HG02970 (cell line): ENCODE data around the gene PIGQ.

ENCODE experiments used
- ATAC-seq: cut with Tn5 transposase; IDR thresholded peaks from one replicate; pipeline ENCODE4 v1.9.1; 2021; ENCODE audit warnings: mild to moderate bottlenecking, moderate library complexity, moderate number of reproducible peaks; ENCODE audit not compliant: unreplicated experiment, low FRiP score

PIGQ gene

GRCh38 chr16:566475-567372 lies 3.0 kb upstream of the PIGQ start, which contains the start of gene NHLRC4:
NHLRC4 (plus strand) TSS chr16:567005; CDS start chr16:568048, 1,043 bp downstream.
- no peak for ATAC-seq

- no peak for ATAC-seq
Measured at GRCh38 chr16:567373-568256, 2.2 kb upstream of the PIGQ start.

- ATAC-seq, result no peak
Measured at GRCh38 chr16:568401-569258, 1.1 kb upstream of the PIGQ start.

- ATAC-seq, result no peak
Measured at GRCh38 chr16:572865-573650, 3.3 kb downstream of the PIGQ start.

GRCh38 chr16:574021-574760 lies 4.4 kb downstream of the PIGQ start:
- ATAC-seq, result no peak

GRCh38 chr16:575354-576196 lies 5.8 kb downstream of the PIGQ start:
- no peak for ATAC-seq

GRCh38 chr16:576197-576822 lies 6.5 kb downstream of the PIGQ start:
- no peak for ATAC-seq

- no peak for ATAC-seq
Measured at GRCh38 chr16:576823-577201, 7.0 kb downstream of the PIGQ start.

- no peak for ATAC-seq
Measured at GRCh38 chr16:577796-578195, 8.0 kb downstream of the PIGQ start.

- ATAC-seq, result no peak
Measured at GRCh38 chr16:578232-578869, 8.6 kb downstream of the PIGQ start.

GRCh38 chr16:578870-579405 lies 9.2 kb downstream of the PIGQ start:
- no peak for ATAC-seq

- ATAC-seq, result no peak
Measured at GRCh38 chr16:580141-580945, 10.6 kb downstream of the PIGQ start.

GRCh38 chr16:580946-581498 lies 11.3 kb downstream of the PIGQ start:
- ATAC-seq, result no peak

- no peak for ATAC-seq
Measured at GRCh38 chr16:582218-582613, 12.4 kb downstream of the PIGQ start.

GRCh38 chr16:582614-583331 lies 13.0 kb downstream of the PIGQ start:
- no peak for ATAC-seq
